WERI-Rb-1 (cell line): ENCODE results near the gene TM2D1.

Source experiments
- DNase-seq: peaks from one replicate; pipeline ENCODE4 v3.0.0-alpha.2; 2020
- H3K27ac ChIP-seq: fragments of 250-450 bp; sonication (Bioruptor Pico); 2 replicates; pipeline ENCODE4 v1.5.1; 2020; ENCODE audit warnings: mild to moderate bottlenecking, moderate library complexity
- H3K27me3 ChIP-seq: fragments of 250-450 bp; sonication (Bioruptor Pico); 2 replicates; pipeline ENCODE4 v1.5.1; 2021; ENCODE audit warnings: mild to moderate bottlenecking, low read depth, moderate library complexity; ENCODE audit not compliant: insufficient read depth, severe bottlenecking
- H3K36me3 ChIP-seq: fragments of 250-450 bp; sonication (Bioruptor Pico); 2 replicates; pipeline ENCODE4 v1.5.1; 2020; ENCODE audit warnings: mild to moderate bottlenecking, moderate library complexity
- H3K4me3 ChIP-seq: 2 replicates; pipeline ENCODE4 v1.5.1; 2011; ENCODE audit warnings: low read depth, mild to moderate bottlenecking, control low read depth, low read length
- H3K9me3 ChIP-seq: fragments of 250-450 bp; sonication (Bioruptor Pico); 2 replicates; pipeline ENCODE4 v1.5.1; 2021; ENCODE audit warnings: mild to moderate bottlenecking, moderate library complexity; ENCODE audit not compliant: severe bottlenecking
- CTCF ChIP-seq: IDR thresholded peaks from 2 replicates; pipeline ENCODE4 v1.5.1; 2011; ENCODE audit warnings: low read depth, mild to moderate bottlenecking, control low read depth, inconsistent platforms, low read length

TM2D1 gene

DNA sequence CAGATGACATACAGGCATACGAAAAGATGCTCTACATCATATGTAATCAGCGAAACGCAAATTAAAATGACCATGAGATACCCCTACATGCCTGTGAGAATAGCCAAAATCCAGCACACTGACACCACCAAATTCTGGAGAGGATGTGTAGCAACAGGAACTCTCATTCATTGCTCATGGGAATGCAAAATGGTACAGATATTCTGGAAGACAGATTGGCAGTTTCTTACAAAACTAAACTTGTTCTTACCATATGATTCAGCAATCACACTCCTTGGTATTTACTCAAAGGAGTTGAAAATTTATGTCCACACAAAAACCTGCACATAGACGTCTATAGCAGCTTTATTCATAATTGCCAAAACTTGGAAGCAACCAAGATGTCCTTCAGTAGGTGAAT is 52.6 kb downstream of the TM2D1 start:
- H3K27me3 ChIP-seq, result peaks cover 20% of the 10 kb centered on the region
- H3K36me3 ChIP-seq, result no peaks in the 10 kb centered on the region
- no peak overlapping the region for H3K27ac ChIP-seq
- H3K4me3 ChIP-seq, result no peak overlapping the region
- no peak for DNase-seq
- no peaks in the 10 kb centered on the region for H3K9me3 ChIP-seq
- TF ChIP-seq CTCF, result no peak

DNA sequence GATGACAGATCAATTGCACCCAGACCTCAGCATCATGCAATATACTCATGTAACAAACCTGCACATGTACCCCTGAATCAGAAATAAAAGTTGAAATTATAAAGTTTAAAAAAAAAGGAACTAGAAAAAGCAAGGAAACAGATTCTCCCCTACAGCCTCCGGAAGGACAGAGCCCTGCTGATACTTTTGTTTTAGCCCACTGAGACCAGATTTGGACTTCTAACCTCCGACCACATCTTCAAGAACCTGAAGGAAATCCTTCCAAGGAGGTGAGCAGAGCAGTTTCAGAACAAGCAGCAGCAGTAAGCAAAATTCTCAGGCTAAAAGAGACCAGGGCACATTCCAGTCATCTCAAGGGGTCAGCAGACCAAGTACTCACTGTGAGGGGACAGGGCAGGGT is 54.5 kb downstream of the TM2D1 start:
- Histone ChIP-seq H3K9me3 (no peaks in the 10 kb centered on the region), H3K27ac (no peak overlapping the region), H3K27me3 (peaks cover 16% of the 10 kb centered on the region), H3K4me3 (no peak overlapping the region), H3K36me3 (no peaks in the 10 kb centered on the region)
- no peak for DNase-seq
- TF ChIP-seq CTCF, result no peak

- Histone ChIP-seq H3K4me3 (no peak overlapping the region), H3K27me3 (peaks cover 12% of the 10 kb centered on the region), H3K9me3 (no peaks in the 10 kb centered on the region), H3K36me3 (no peaks in the 10 kb centered on the region), H3K27ac (no peak overlapping the region)
- no peak for DNase-seq
- no peak for TF ChIP-seq CTCF
Observed at GRCh38 chr1:61670016-61670415, 54.9 kb downstream of the TM2D1 start.

GRCh38 chr1:61659061-61659460 is 65.9 kb downstream of the TM2D1 start:
- H3K27ac ChIP-seq, result no peak overlapping the region

GRCh38 chr1:61655453-61655852 is 69.5 kb downstream of the TM2D1 start:
- no peak for DNase-seq
- no peak for TF ChIP-seq CTCF
- Histone ChIP-seq H3K9me3 (no peaks in the 10 kb centered on the region), H3K36me3 (no peaks in the 10 kb centered on the region), H3K4me3 (no peak overlapping the region), H3K27ac (no peak overlapping the region), H3K27me3 (no peaks in the 10 kb centered on the region)

More at GRCh38 chr1:61659061-61659460, 65.9 kb downstream of the TM2D1 start:
- DNase-seq, result no peak
- no peaks in the 10 kb centered on the region for H3K36me3 ChIP-seq
- H3K9me3 ChIP-seq, result no peaks in the 10 kb centered on the region
- H3K4me3 ChIP-seq, result no peak overlapping the region
- TF ChIP-seq CTCF, result 0 out of 2 replicates have a peak, but pooled peaks have one; percentile 7
- H3K27me3 ChIP-seq, result peaks cover 12% of the 10 kb centered on the region

GRCh38 chr1:61654067-61654466 is 70.9 kb downstream of the TM2D1 start:
- no peak for TF ChIP-seq CTCF
- Histone ChIP-seq H3K27me3 (no peaks in the 10 kb centered on the region), H3K36me3 (no peaks in the 10 kb centered on the region), H3K4me3 (no peak overlapping the region), H3K27ac (no peak overlapping the region), H3K9me3 (no peaks in the 10 kb centered on the region)
- no peak for DNase-seq
